M059J (cell line): Measurements from ENCODE around the gene ZFX. TPM values are rescaled to one million over a fixed set of nuclear protein-coding genes. Genes with fewer than 3 reads are reported as not detected.
A peak's percentile ranks its signal among the peaks of the same experiment; 100 is the strongest.
"Not testable (repeated sequence)": the region's sequence is repeated elsewhere in the genome, so short reads cannot be mapped to it uniquely, and the experiment has no call there.

Experiments used
- DNase-seq: peaks from one replicate; pipeline ENCODE4 v3.0.0-alpha.2; 2012; ENCODE audit warnings: low read depth
- total RNA-seq: library from RNA; depleted of rRNA; stranded (reverse); fragments of >200 nt; shearing (Covaris generic); gene quantifications from 2 replicates; pipeline ENCODE4 v1.2.3, GENCODE V29; 2014

The ZFX gene
- total RNA-seq, 1 experiment from 2014 or later = 96.7 TPM

- DNase-seq = no peak
Measured at GRCh38 chrX:24151513-24151912, 2.0 kb downstream of the ZFX start.

GRCh38 chrX:24153178-24153795 lies 3.8 kb downstream of the ZFX start:
- peak; percentile 58 for DNase-seq

- DNase-seq = no peak
Measured at GRCh38 chrX:24153796-24154189, 4.3 kb downstream of the ZFX start.

- DNase-seq = no peak
Measured at GRCh38 chrX:24154490-24155034, 5.0 kb downstream of the ZFX start.

- DNase-seq = not testable (repeated sequence)
Measured at GRCh38 chrX:24155747-24156146, 6.2 kb downstream of the ZFX start.

GRCh38 chrX:24156177-24156576 lies 6.6 kb downstream of the ZFX start:
- DNase-seq = no peak

GRCh38 chrX:24158881-24159280 lies 9.4 kb downstream of the ZFX start:
- no peak for DNase-seq

- DNase-seq = no peak
Measured at GRCh38 chrX:24166078-24166477, 16.5 kb downstream of the ZFX start.

- DNase-seq = peak; percentile 36
Measured at GRCh38 chrX:24167719-24168472, 18.4 kb downstream of the ZFX start.

GRCh38 chrX:24168807-24169206 lies 19.3 kb downstream of the ZFX start:
- no peak for DNase-seq

- DNase-seq = no peak
Measured at GRCh38 chrX:24169211-24169610, 19.7 kb downstream of the ZFX start.

- DNase-seq = no peak
Measured at GRCh38 chrX:24173115-24173847, 23.8 kb downstream of the ZFX start.

GRCh38 chrX:24175276-24175675 lies 25.7 kb downstream of the ZFX start:
- DNase-seq = no peak

- no peak for DNase-seq
Measured at GRCh38 chrX:24178441-24178840, 28.9 kb downstream of the ZFX start.

- DNase-seq = no peak
Measured at GRCh38 chrX:24184018-24184417, 34.5 kb downstream of the ZFX start.

- no peak for DNase-seq
Measured at GRCh38 chrX:24186483-24186882, 37.0 kb downstream of the ZFX start.

GRCh38 chrX:24186986-24187385 lies 37.5 kb downstream of the ZFX start:
- DNase-seq = no peak

- no peak for DNase-seq
Measured at GRCh38 chrX:24189490-24189889, 40.0 kb downstream of the ZFX start.

GRCh38 chrX:24190500-24191156 lies 41.1 kb downstream of the ZFX start:
- DNase-seq = no peak

GRCh38 chrX:24196509-24196908 lies 47.0 kb downstream of the ZFX start:
- no peak for DNase-seq

GRCh38 chrX:24198101-24198500 lies 48.6 kb downstream of the ZFX start:
- no peak for DNase-seq

GRCh38 chrX:24200133-24200532 lies 50.6 kb downstream of the ZFX start:
- no peak for DNase-seq
